DMS79 treated with DMSO at 0.1 percent for 48 hours (cell line): ENCODE measurements around the gene CYTH1.
A peak's percentile ranks its signal among the peaks of the same experiment; 100 is the strongest.
"Not testable (repeated sequence)": the region's sequence is repeated elsewhere in the genome, so short reads cannot be mapped to it uniquely, and the experiment has no call there.

Source experiments
- DNase-seq: peaks from one replicate; lab custom pipeline; 2025; lab: John Stamatoyannopoulos, UW

CYTH1 gene

GRCh38 chr17:78787444-78787843, 5.4 kb upstream of the CYTH1 start:
- no peak for DNase-seq

- DNase-seq: no peak
These were observed 3.6 kb upstream of the CYTH1 start for GRCh38 chr17:78785663-78786057.

GRCh38 chr17:78785011-78785662, 3.1 kb upstream of the CYTH1 start:
- no peak for DNase-seq

GRCh38 chr17:78784352-78784751, 2.3 kb upstream of the CYTH1 start:
- DNase-seq: no peak

- DNase-seq: no peak
These were observed 1.7 kb upstream of the CYTH1 start for GRCh38 chr17:78783711-78784324.

- no peak for DNase-seq
These were observed 775 bp downstream of the CYTH1 start for GRCh38 chr17:78781104-78781892.

- peak; percentile 20 for DNase-seq
These were observed 1.7 kb downstream of the CYTH1 start for GRCh38 chr17:78780335-78780734.

GRCh38 chr17:78779850-78780249, 2.2 kb downstream of the CYTH1 start:
- peak; percentile 53 for DNase-seq

GRCh38 chr17:78779286-78779651, 2.8 kb downstream of the CYTH1 start:
- DNase-seq: not testable (repeated sequence)

GRCh38 chr17:78777881-78778280, 4.2 kb downstream of the CYTH1 start:
- DNase-seq: no peak

- no peak for DNase-seq
These were observed 7.0 kb downstream of the CYTH1 start for GRCh38 chr17:78774956-78775571.

GRCh38 chr17:78774453-78774852, 7.6 kb downstream of the CYTH1 start:
- DNase-seq: no peak

- DNase-seq: peak; percentile 21
These were observed 10.2 kb downstream of the CYTH1 start for GRCh38 chr17:78771758-78772382.

GRCh38 chr17:78769196-78769773, 12.8 kb downstream of the CYTH1 start:
- DNase-seq: no peak

GRCh38 chr17:78767806-78768205, 14.3 kb downstream of the CYTH1 start:
- no peak for DNase-seq

GRCh38 chr17:78766743-78767294, 15.3 kb downstream of the CYTH1 start:
- DNase-seq: no peak

- no peak for DNase-seq
These were observed 15.8 kb downstream of the CYTH1 start for GRCh38 chr17:78766225-78766624.

GRCh38 chr17:78765821-78766220, 16.3 kb downstream of the CYTH1 start:
- DNase-seq: no peak

GRCh38 chr17:78764871-78765270, 17.2 kb downstream of the CYTH1 start:
- no peak for DNase-seq

GRCh38 chr17:78763561-78763960, 18.5 kb downstream of the CYTH1 start:
- no peak for DNase-seq

- DNase-seq: no peak
These were observed 20.2 kb downstream of the CYTH1 start for GRCh38 chr17:78761789-78762406.
